Calu3 (cell line): ENCODE results near the gene METRN. TPM values are rescaled to one million over a fixed set of nuclear protein-coding genes. Genes with fewer than 3 reads are reported as not detected.
A peak's percentile ranks its signal among the peaks of the same experiment; 100 is the strongest.

Source experiments
- BruUV-seq: library from RNA; stranded (reverse); fragments of 400-500 nt; replicated peaks from 2 replicates; lab custom pipeline; 2021; lab: Mats Ljungman, UMichigan
- CTCF ChIA-PET: fragments of 300-600 bp; sonication (Branson Sonifier 250); formaldehyde crosslinking; loops from one replicate; lab custom pipeline; 2022; ENCODE audit warnings: antibody characterized with exemption; lab: Charles Lee
- DNase-seq: peaks from one replicate; pipeline ENCODE4 v3.0.0; 2022
- H3K27ac Mint-ChIP-seq: one replicate; pipeline ENCODE4 v1.8.0; 2022; ENCODE audit warnings: mixed read lengths; ENCODE audit not compliant: unreplicated experiment
- H3K27me3 Mint-ChIP-seq: one replicate; pipeline ENCODE4 v1.8.0; 2022; ENCODE audit warnings: mixed read lengths; ENCODE audit not compliant: unreplicated experiment
- H3K36me3 Mint-ChIP-seq: one replicate; pipeline ENCODE4 v1.8.0; 2022; ENCODE audit warnings: mild to moderate bottlenecking, moderate library complexity, mixed read lengths; ENCODE audit not compliant: insufficient read depth, unreplicated experiment
- H3K4me1 Mint-ChIP-seq: one replicate; pipeline ENCODE4 v1.8.0; 2022; ENCODE audit warnings: mild to moderate bottlenecking, low read depth, mixed read lengths; ENCODE audit not compliant: unreplicated experiment
- H3K4me3 Mint-ChIP-seq: one replicate; pipeline ENCODE4 v1.8.0; 2022; ENCODE audit warnings: mild to moderate bottlenecking, low read depth, moderate library complexity, mixed read lengths; ENCODE audit not compliant: unreplicated experiment
- H3K9me3 Mint-ChIP-seq: one replicate; pipeline ENCODE4 v1.8.0; 2022; ENCODE audit warnings: low read depth, mixed read lengths; ENCODE audit not compliant: unreplicated experiment
- CTCF ChIP-seq: fragments of 200-600 bp; IDR thresholded peaks from one replicate; pipeline ENCODE4 v1.8.0; 2022; ENCODE audit warnings: antibody characterized with exemption; ENCODE audit not compliant: unreplicated experiment
- intact Hi-C: fragments of 100-400 bp; cut with micrococcal nuclease; formaldehyde crosslinking; loops from one replicate; pipeline ENCODE4 v1.10.0; 2022; ENCODE audit not compliant: unreplicated experiment
- total RNA-seq: library from RNA; stranded (reverse); gene quantifications from 2 replicates; pipeline ENCODE4 v1.2.3, GENCODE V29; 2022

Gene METRN
- total RNA-seq, 1 experiment from 2014 or later = 51.7 TPM

- no peak for DNase-seq
- Mint-ChIP-seq H3K27me3 (no peaks in the 10 kb centered on the region), H3K9me3 (no peaks in the 10 kb centered on the region), H3K36me3 (peaks cover 70% of the 10 kb centered on the region), H3K4me1 (no peaks in the 10 kb centered on the region), H3K4me3 (peak overlapping the region; percentile 74), H3K27ac (no peak overlapping the region)
- BruUV-seq = no TSS peak
- CTCF ChIA-PET = interaction anchor here (1.1 to 1.8 kb wide), 2 partner anchors 9 to 16 kb away, joined by 3 to 10 read pairs; no protein-coding TSS in a partner anchor
- intact Hi-C loops = no loop called here
- no peak for TF ChIP-seq CTCF
Measured at GRCh38 chr16:725463-726187, 10.7 kb downstream of the METRN start.

GRCh38 chr16:726188-726437 is 11.2 kb downstream of the METRN start:
- Mint-ChIP-seq H3K36me3 (peaks cover 69% of the 10 kb centered on the region), H3K9me3 (no peaks in the 10 kb centered on the region), H3K4me3 (peak overlapping the region; percentile 74), H3K27me3 (no peaks in the 10 kb centered on the region), H3K4me1 (no peaks in the 10 kb centered on the region), H3K27ac (no peak overlapping the region)
- intact Hi-C loops = no loop called here
- BruUV-seq = no TSS peak
- CTCF ChIA-PET = interaction anchor here (1.8 kb wide), 1 partner anchor 10 kb away, joined by 10 read pairs; no protein-coding TSS in a partner anchor
- no peak for DNase-seq
- TF ChIP-seq CTCF = no peak

- Mint-ChIP-seq H3K27ac (no peak within 1 kb of the TSS), H3K27me3 (no peaks in the 10 kb centered on the region), H3K4me3 (peak within 1 kb of the TSS; percentile 74), H3K4me1 (no peaks in the 10 kb centered on the region), H3K9me3 (no peaks in the 10 kb centered on the region), H3K36me3 (peaks cover 63% of the 10 kb centered on the region)
- intact Hi-C loops = no loop called here
- BruUV-seq = no TSS peak
- DNase-seq = peak; percentile 65
- CTCF ChIA-PET = interaction anchor here (0.6 to 1.8 kb wide), 2 partner anchors 11 to 59 kb away, joined by 3 to 10 read pairs; partner anchors contain the start of gene RHOT2
- no peak for TF ChIP-seq CTCF
Measured at GRCh38 chr16:726438-727290, 11.7 kb downstream of the METRN start, which contains the start of the genes CCDC78 and HAGHL. Gene CCDC78 (minus strand): TSS chr16:726443. CDS start chr16:726367, 76 bp downstream. Gene HAGHL (plus strand): TSS chr16:727106. CDS start chr16:727510, 404 bp downstream.

GRCh38 chr16:727291-727977 is 12.5 kb downstream of the METRN start:
- H3K27me3 Mint-ChIP-seq = no peaks in the 10 kb centered on the region
- intact Hi-C loops = no loop called here
- CTCF ChIA-PET = interaction anchor here (0.7 to 1.1 kb wide), 3 partner anchors 11 to 15 kb away, joined by 3 to 7 read pairs (median 3); partner anchors contain the start of gene CIAO3
- DNase-seq = no peak
- no peaks in the 10 kb centered on the region for H3K9me3 Mint-ChIP-seq
- BruUV-seq = no TSS peak
- H3K4me3 Mint-ChIP-seq = peak overlapping the region; percentile 74
- H3K27ac Mint-ChIP-seq = no peak overlapping the region
- H3K4me1 Mint-ChIP-seq = no peaks in the 10 kb centered on the region
- H3K36me3 Mint-ChIP-seq = peaks cover 57% of the 10 kb centered on the region
- TF ChIP-seq CTCF = no peak
